HCT116 (cell line): ENCODE measurements around the gene MLH1. TPM values are rescaled to one million over a fixed set of nuclear protein-coding genes. Genes with fewer than 3 reads are reported as not detected.

Source experiments
- ATAC-seq: fragments of 200-7000 bp; cut with Tn5 transposase; 2 replicates; pipeline ENCODE4 v1.9.1; 2020; ENCODE audit warnings: mild to moderate bottlenecking, moderate library complexity
- BruUV-seq: library from RNA; stranded (reverse); fragments of 400-500 nt; replicated peaks from 2 replicates; lab custom pipeline; 2021; lab: Mats Ljungman, UMichigan
- CTCF ChIA-PET: fragments of 300-600 bp; sonication (Branson Sonifier 250); formaldehyde crosslinking; loops from one replicate; lab custom pipeline; 2021; ENCODE audit warnings: antibody characterized with exemption; lab: Charles Lee
- POLR2A ChIA-PET: fragments of 300-600, 350-600 bp; sonication (Branson Sonifier 250); formaldehyde crosslinking; loops from one replicate; lab custom pipeline; 2021; ENCODE audit warnings: antibody characterized with exemption; lab: Charles Lee
- RAD21 ChIA-PET, 2 experiments: fragments of 300-600 bp; sonication (Branson Sonifier 250); formaldehyde crosslinking; loops; one replicate each; lab custom pipeline; 2023; ENCODE audit warnings: low total read pairs in 2 of 2; ENCODE audit not compliant: uncharacterized antibody in 2 of 2, unreplicated experiment in 2 of 2, low non-redundant PET in 1 of 2; lab: Charles Lee
- DNase-seq: peaks from one replicate; pipeline ENCODE4 v3.0.0-alpha.2; 2010; ENCODE audit warnings: low read depth, low spot score
- H2AFZ ChIP-seq: fragments of 200-600 bp; shearing (Covaris generic), sonication (generic); 2 replicates; pipeline ENCODE4 v1.6.1; 2017; ENCODE audit warnings: low read depth, mixed run types, mixed read lengths, antibody characterized with exemption, low read length; ENCODE audit not compliant: poor library complexity, severe bottlenecking
- H3K27ac ChIP-seq: 2 replicates; pipeline ENCODE4 v1.5.1; 2012; ENCODE audit warnings: low read depth, low read length
- H3K27me3 ChIP-seq: fragments of 200-600 bp; sonication (generic); 2 replicates; pipeline ENCODE4 v1.6.1; 2016; ENCODE audit warnings: mixed run types, low read length, mixed read lengths; ENCODE audit not compliant: insufficient read depth
- H3K36me3 ChIP-seq, 2 experiments: fragments of 200-500 bp in 1 of 2; fragments of 200-600 bp in 1 of 2; sonication (Bioruptor generic) in 1 of 2; sonication (generic) in 1 of 2; 2 replicates each; pipeline versions ENCODE4 v1.5.1 to v1.6.1; 2014 to 2016; ENCODE audit warnings: low read length in 2 of 2, inconsistent platforms in 1 of 2, mixed read lengths in 1 of 2, mixed run types in 1 of 2; ENCODE audit not compliant: insufficient read depth in 2 of 2, control insufficient read depth in 1 of 2
- H3K4me1 ChIP-seq, 2 experiments: fragments of 200-600 bp in 1 of 2; sonication (generic) in 1 of 2; 2 replicates each; pipeline versions ENCODE4 v1.5.1 to v1.6.1; 2012 to 2017; ENCODE audit warnings: low read length in 2 of 2, inconsistent platforms in 1 of 2, mild to moderate bottlenecking in 1 of 2, mixed read lengths in 1 of 2, mixed run types in 1 of 2, moderate library complexity in 1 of 2; ENCODE audit not compliant: insufficient read depth in 2 of 2, control insufficient read depth in 1 of 2
- H3K4me2 ChIP-seq: fragments of 200-600 bp; sonication (generic); 2 replicates; pipeline ENCODE4 v1.6.1; 2017; ENCODE audit warnings: mixed run types, low read length, mixed read lengths
- H3K4me3 ChIP-seq, 2 experiments: fragments of 200-600 bp in 1 of 2; sonication (generic) in 1 of 2; replicated peaks in 1 of 2; 2 replicates each; pipeline ENCODE4 v1.5.1; 2011 to 2016; ENCODE audit warnings: low read length in 2 of 2, control low read depth in 1 of 2, low read depth in 1 of 2, mild to moderate bottlenecking in 1 of 2, mixed read lengths in 1 of 2, mixed run types in 1 of 2
- H3K79me2 ChIP-seq: fragments of 200-600 bp; sonication (generic); 2 replicates; pipeline ENCODE4 v1.6.1; 2017; ENCODE audit warnings: mild to moderate bottlenecking, mixed run types, low read length, moderate library complexity, mixed read lengths; ENCODE audit not compliant: insufficient read depth
- H3K9ac ChIP-seq: fragments of 200-600 bp; sonication (generic); 2 replicates; pipeline ENCODE4 v1.6.1; 2016; ENCODE audit warnings: low read length, mixed read lengths
- H3K9me2 ChIP-seq: fragments of 200-600 bp; sonication (generic), shearing (Covaris generic); 2 replicates; pipeline ENCODE4 v1.6.1; 2017; ENCODE audit warnings: mixed run types, mild to moderate bottlenecking, moderate library complexity; ENCODE audit not compliant: insufficient read depth
- H3K9me3 ChIP-seq, 2 experiments: fragments of 200-500 bp in 1 of 2; fragments of 200-600 bp in 1 of 2; sonication (Bioruptor generic) in 1 of 2; sonication (generic) in 1 of 2; 2 replicates each; pipeline ENCODE4 v1.6.1; 2014 to 2017; ENCODE audit warnings: low read length in 2 of 2, mixed read lengths in 2 of 2, inconsistent platforms in 1 of 2, low read depth in 1 of 2, mild to moderate bottlenecking in 1 of 2, mixed run types in 1 of 2, moderate library complexity in 1 of 2; ENCODE audit not compliant: control insufficient read depth in 1 of 2, insufficient read depth in 1 of 2
- H4K20me1 ChIP-seq: fragments of 200-600 bp; sonication (generic), shearing (Covaris generic); 2 replicates; pipeline ENCODE4 v1.6.1; 2017; ENCODE audit warnings: mixed run types, mild to moderate bottlenecking, moderate library complexity; ENCODE audit not compliant: insufficient read depth
- CEBPB ChIP-seq: IDR thresholded peaks from 2 replicates; pipeline ENCODE4 v1.6.1; 2012; ENCODE audit warnings: low read depth
- EZH2phosphoT487 ChIP-seq: fragments of 200-600 bp; IDR thresholded peaks from 2 replicates; pipeline ENCODE4 v1.6.1; 2018; ENCODE audit warnings: antibody characterized with exemption, borderline replicate concordance
- FOSL1 ChIP-seq: IDR thresholded peaks from 2 replicates; pipeline ENCODE4 v1.6.1; 2012; ENCODE audit warnings: low read depth
- POLR2AphosphoS5 ChIP-seq: IDR thresholded peaks from 2 replicates; pipeline ENCODE4 v1.6.1; 2011; ENCODE audit warnings: mild to moderate bottlenecking, low read depth, low read length, moderate library complexity
- RAD21 ChIP-seq: IDR thresholded peaks from 2 replicates; pipeline ENCODE4 v1.6.1; 2012; ENCODE audit warnings: low read depth, mild to moderate bottlenecking
- SIN3A ChIP-seq: IDR thresholded peaks from 2 replicates; pipeline ENCODE4 v1.6.1; 2012; ENCODE audit warnings: low read depth
- intact Hi-C: fragments of 100-400 bp; cut with micrococcal nuclease; formaldehyde crosslinking; loops from 2 replicates; pipeline ENCODE4 v1.10.0; 2022
- total RNA-seq: library from RNA; stranded (reverse); gene quantifications from one replicate; pipeline ENCODE4 v1.2.1, GENCODE V29; 2021; ENCODE audit not compliant: unreplicated experiment
- TF ChIP-seq, protein P1 (sequence below), 3 experiments: fragments of 200-600 bp in 1 of 3; sonication (generic) in 1 of 3; IDR thresholded peaks in 2 of 3; conservative IDR thresholded peaks in 1 of 3; 2 replicates each; pipeline ENCODE4 v1.5.1; 2012 to 2017; ENCODE audit warnings: low read depth in 2 of 3, low read length in 2 of 3, antibody characterized with exemption in 1 of 3, borderline replicate concordance in 1 of 3, control low read depth in 1 of 3, mild to moderate bottlenecking in 1 of 3, mixed read lengths in 1 of 3, mixed run types in 1 of 3, moderate library complexity in 1 of 3; ENCODE audit not compliant: insufficient read depth in 1 of 3
- TF ChIP-seq, protein P2 (sequence below): IDR thresholded peaks from 2 replicates; pipeline ENCODE4 v1.6.1; 2011; ENCODE audit warnings: mild to moderate bottlenecking, low read length, moderate library complexity; ENCODE audit not compliant: insufficient replicate concordance; ENCODE audit errors: extremely low read depth

The MLH1 gene
- total RNA-seq, 1 experiment from 2014 or later = 9.6 TPM

DNA sequence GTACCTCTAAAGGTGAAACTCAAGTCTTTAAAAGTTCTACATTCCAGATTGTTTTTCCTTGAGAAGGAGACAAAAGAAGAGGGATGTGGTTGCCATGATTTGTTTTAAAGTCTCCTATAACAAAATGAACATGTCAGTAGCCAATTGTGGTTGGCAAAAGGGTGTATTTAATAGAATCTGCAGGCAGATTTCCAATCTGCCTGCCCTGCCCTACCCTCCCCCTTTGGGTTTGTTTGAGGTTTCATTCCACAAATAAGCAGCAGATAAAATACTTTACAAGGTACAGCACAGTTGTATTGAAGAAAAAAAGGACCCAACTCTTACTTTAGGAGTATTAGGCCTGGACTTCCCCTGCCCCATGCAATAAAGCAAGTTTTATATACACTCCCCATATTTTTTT lies 59.5 kb downstream of the MLH1 start:
- BruUV-seq = no TSS peak
- H3K36me3 ChIP-seq = peaks cover 23 to 46% of the 10 kb centered on the region in 2 experiments
- H3K27ac ChIP-seq = no peak overlapping the region; the same call in 1 of the 2 replicates
- ATAC-seq = no peak
- intact Hi-C loops = no loop called here
- no peaks in the 10 kb centered on the region for H4K20me1 ChIP-seq
- no peaks in the 10 kb centered on the region for H3K79me2 ChIP-seq
- ChIA-PET RAD21 (no interaction called here), CTCF (no interaction called here), POLR2A (no interaction called here)
- H3K27me3 ChIP-seq = no peaks in the 10 kb centered on the region
- TF ChIP-seq EZH2phosphoT487 = no peak
- TF ChIP-seq CEBPB = no peak
- TF ChIP-seq SIN3A = no peak
- TF ChIP-seq, protein P1, sequence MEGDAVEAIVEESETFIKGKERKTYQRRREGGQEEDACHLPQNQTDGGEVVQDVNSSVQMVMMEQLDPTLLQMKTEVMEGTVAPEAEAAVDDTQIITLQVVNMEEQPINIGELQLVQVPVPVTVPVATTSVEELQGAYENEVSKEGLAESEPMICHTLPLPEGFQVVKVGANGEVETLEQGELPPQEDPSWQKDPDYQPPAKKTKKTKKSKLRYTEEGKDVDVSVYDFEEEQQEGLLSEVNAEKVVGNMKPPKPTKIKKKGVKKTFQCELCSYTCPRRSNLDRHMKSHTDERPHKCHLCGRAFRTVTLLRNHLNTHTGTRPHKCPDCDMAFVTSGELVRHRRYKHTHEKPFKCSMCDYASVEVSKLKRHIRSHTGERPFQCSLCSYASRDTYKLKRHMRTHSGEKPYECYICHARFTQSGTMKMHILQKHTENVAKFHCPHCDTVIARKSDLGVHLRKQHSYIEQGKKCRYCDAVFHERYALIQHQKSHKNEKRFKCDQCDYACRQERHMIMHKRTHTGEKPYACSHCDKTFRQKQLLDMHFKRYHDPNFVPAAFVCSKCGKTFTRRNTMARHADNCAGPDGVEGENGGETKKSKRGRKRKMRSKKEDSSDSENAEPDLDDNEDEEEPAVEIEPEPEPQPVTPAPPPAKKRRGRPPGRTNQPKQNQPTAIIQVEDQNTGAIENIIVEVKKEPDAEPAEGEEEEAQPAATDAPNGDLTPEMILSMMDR (IDR thresholded peaks at IDR 0.05 in 2 of 3, conservative IDR thresholded peaks at IDR 0.05 in 1 of 3; ENCODE audit: borderline replicate concordance in 1 of 3, insufficient read depth in 1 of 3, low read depth in 2 of 3, low read length in 2 of 3) = no peak
- TF ChIP-seq FOSL1 = no peak
- TF ChIP-seq POLR2AphosphoS5 = no peak
- TF ChIP-seq, protein P2, sequence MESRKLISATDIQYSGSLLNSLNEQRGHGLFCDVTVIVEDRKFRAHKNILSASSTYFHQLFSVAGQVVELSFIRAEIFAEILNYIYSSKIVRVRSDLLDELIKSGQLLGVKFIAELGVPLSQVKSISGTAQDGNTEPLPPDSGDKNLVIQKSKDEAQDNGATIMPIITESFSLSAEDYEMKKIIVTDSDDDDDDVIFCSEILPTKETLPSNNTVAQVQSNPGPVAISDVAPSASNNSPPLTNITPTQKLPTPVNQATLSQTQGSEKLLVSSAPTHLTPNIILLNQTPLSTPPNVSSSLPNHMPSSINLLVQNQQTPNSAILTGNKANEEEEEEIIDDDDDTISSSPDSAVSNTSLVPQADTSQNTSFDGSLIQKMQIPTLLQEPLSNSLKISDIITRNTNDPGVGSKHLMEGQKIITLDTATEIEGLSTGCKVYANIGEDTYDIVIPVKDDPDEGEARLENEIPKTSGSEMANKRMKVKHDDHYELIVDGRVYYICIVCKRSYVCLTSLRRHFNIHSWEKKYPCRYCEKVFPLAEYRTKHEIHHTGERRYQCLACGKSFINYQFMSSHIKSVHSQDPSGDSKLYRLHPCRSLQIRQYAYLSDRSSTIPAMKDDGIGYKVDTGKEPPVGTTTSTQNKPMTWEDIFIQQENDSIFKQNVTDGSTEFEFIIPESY = no peak
- TF ChIP-seq RAD21 = no peak
- H3K4me2 ChIP-seq = no peak overlapping the region
- no peak for DNase-seq
- no peaks in the 10 kb centered on the region for H3K9me2 ChIP-seq
- H3K9ac ChIP-seq = no peak overlapping the region
- no peaks in the 10 kb centered on the region for H3K9me3 ChIP-seq
- H2AFZ ChIP-seq = no peak overlapping the region
- H3K4me3 ChIP-seq = no peak overlapping the region
- peaks cover 15 to 28% of the 10 kb centered on the region in 2 experiments for H3K4me1 ChIP-seq
